ENCODE data around the gene GNAZ. TPM values are rescaled to one million over a fixed set of nuclear protein-coding genes. Genes with fewer than 3 reads are reported as not detected.

The GNAZ gene
- total RNA-seq, 1 donor: 10.0 TPM

DNA sequence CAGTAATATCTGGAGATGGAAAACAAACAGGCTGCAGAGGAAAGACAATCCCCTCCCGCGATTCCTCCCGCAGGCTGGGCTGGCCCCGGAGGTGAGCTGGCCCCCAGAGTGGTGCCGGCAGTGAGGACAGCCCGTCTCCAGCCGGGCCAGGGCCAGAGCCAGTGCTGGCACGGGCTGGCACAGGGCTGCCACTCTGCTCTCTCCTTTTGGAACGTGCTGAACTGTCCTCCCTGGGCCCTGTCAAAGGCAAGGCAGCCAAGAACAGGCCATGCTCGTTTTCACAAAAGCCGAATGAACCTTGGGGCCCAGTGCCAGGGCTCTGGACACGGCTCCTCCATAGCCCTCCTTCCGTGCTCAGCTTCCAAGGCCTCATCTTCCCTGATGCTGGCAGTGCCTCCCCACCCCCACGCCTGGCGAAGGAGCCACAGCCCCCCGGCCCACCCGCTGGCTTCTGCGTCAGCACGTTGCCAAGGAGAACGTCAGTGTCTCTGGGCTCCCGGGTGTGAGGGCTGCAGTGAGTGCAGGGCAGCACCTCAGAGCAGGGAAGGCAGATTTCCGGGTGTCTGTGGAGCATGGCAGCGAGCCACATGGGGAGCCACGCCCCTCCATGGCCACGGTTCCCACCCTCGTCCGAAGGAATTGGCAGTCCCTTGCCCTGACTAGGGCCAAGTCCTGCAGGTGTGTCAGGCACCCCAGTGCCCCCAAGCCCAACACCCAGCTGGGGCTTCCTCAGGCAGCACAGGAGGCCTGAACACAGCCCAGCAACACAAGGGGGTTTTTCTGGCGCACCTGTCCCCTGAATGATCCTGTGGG is 28.6 kb downstream of the GNAZ start:
- H3K27me3 ChIP-seq (ENCODE audit: insufficient read depth, low read length): no peaks in the 10 kb centered on the region
- H3K4me1 ChIP-seq (ENCODE audit: insufficient read depth, low read length): no peaks in the 10 kb centered on the region
- H3K4me3 ChIP-seq (ENCODE audit: low read length): no peak overlapping the region
- no peaks in the 10 kb centered on the region for H3K9me3 ChIP-seq (ENCODE audit: low read depth, low read length)

GRCh38 chr22:23099531-23099804 is 29.1 kb downstream of the GNAZ start:
- no peaks in the 10 kb centered on the region for H3K9me3 ChIP-seq (ENCODE audit: low read depth, low read length)
- H3K4me1 ChIP-seq (ENCODE audit: insufficient read depth, low read length): no peaks in the 10 kb centered on the region
- H3K27me3 ChIP-seq (ENCODE audit: insufficient read depth, low read length): no peaks in the 10 kb centered on the region
- H3K4me3 ChIP-seq (ENCODE audit: low read length): no peak overlapping the region

- Histone ChIP-seq H3K9me3 (ENCODE audit: low read depth, low read length) (no peaks in the 10 kb centered on the region), H3K27me3 (ENCODE audit: insufficient read depth, low read length) (no peaks in the 10 kb centered on the region), H3K4me1 (ENCODE audit: insufficient read depth, low read length) (no peaks in the 10 kb centered on the region), H3K4me3 (ENCODE audit: low read length) (no peak overlapping the region)
These were observed 29.9 kb downstream of the GNAZ start for GRCh38 chr22:23100124-23100801.

DNA sequence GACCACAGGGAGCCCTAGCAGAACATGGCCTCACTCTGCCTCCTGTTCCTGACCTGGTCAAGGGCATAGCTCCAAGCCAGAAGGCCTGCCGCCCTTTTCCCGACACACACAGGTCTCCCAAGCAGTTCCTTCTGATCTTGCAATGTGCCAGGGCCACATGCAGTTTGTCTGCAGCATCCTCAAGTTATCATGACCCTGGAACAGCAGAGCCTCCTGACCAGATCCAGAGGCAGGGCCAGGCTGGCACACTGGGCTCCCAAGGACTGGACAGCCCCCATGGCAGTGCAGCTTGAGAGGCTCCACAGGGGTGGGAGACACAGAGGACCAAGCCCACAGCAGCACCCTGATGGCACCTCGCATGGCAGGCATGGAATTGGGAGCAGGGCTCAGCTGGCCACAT is 31.2 kb downstream of the GNAZ start:
- H3K4me3 ChIP-seq (ENCODE audit: low read length): no peak overlapping the region
- H3K9me3 ChIP-seq (ENCODE audit: low read depth, low read length): no peaks in the 10 kb centered on the region
- no peaks in the 10 kb centered on the region for H3K27me3 ChIP-seq (ENCODE audit: insufficient read depth, low read length)
- no peaks in the 10 kb centered on the region for H3K4me1 ChIP-seq (ENCODE audit: insufficient read depth, low read length)

GRCh38 chr22:23102002-23102655 is 31.8 kb downstream of the GNAZ start:
- Histone ChIP-seq H3K4me1 (ENCODE audit: insufficient read depth, low read length) (no peaks in the 10 kb centered on the region), H3K27me3 (ENCODE audit: insufficient read depth, low read length) (no peaks in the 10 kb centered on the region), H3K4me3 (ENCODE audit: low read length) (no peak overlapping the region), H3K9me3 (ENCODE audit: low read depth, low read length) (no peaks in the 10 kb centered on the region)

- no peaks in the 10 kb centered on the region for H3K9me3 ChIP-seq (ENCODE audit: low read depth, low read length)
- H3K27me3 ChIP-seq (ENCODE audit: insufficient read depth, low read length): no peaks in the 10 kb centered on the region
- no peaks in the 10 kb centered on the region for H3K4me1 ChIP-seq (ENCODE audit: insufficient read depth, low read length)
- no peak overlapping the region for H3K4me3 ChIP-seq (ENCODE audit: low read length)
These were observed 32.5 kb downstream of the GNAZ start for GRCh38 chr22:23102776-23103175.

- Histone ChIP-seq H3K4me1 (ENCODE audit: insufficient read depth, low read length) (no peaks in the 10 kb centered on the region), H3K9me3 (ENCODE audit: low read depth, low read length) (no peaks in the 10 kb centered on the region), H3K4me3 (ENCODE audit: low read length) (no peak overlapping the region), H3K27me3 (ENCODE audit: insufficient read depth, low read length) (no peaks in the 10 kb centered on the region)
These were observed 33.1 kb downstream of the GNAZ start for GRCh38 chr22:23103199-23103954.

DNA sequence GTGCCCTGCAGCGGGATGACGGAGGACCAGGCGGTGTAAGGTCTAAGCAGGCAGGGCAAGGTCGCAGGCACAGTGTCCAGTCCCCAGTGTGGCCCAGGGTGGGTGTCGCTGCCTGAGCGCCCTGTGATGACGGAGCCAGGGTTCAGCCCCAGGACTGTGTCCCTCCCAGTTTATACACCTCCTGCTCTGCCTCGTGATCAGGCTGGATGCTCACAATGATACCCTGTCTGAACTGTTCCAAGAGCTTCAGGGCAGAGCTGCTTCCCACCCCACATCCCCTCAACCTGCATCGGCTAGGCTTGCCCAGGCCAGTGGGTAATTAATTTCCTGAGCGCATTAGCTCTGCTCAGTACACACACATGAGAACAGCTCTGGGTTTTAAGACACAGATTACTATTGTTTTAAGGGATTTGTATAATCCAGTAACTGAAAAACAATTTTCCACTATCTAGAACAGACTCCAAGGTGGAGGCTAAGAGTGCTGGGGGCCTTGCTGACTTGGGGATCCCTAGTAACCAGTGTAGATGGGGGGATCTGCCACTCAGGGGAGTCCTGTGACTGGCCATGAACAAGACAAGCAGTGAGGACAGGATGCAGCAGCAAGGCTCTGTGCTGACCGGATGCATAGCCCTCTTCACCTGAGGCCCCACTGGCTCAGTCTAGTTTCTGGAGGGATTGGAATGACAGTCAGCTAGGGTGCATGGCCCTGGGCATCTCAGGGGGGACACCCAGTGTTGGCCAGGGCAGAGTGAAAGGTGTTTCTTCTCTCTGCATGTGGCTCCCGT is 34.1 kb downstream of the GNAZ start:
- Histone ChIP-seq H3K4me3 (ENCODE audit: low read length) (no peak overlapping the region), H3K4me1 (ENCODE audit: insufficient read depth, low read length) (no peaks in the 10 kb centered on the region), H3K9me3 (ENCODE audit: low read depth, low read length) (no peaks in the 10 kb centered on the region), H3K27me3 (ENCODE audit: insufficient read depth, low read length) (no peaks in the 10 kb centered on the region)

DNA sequence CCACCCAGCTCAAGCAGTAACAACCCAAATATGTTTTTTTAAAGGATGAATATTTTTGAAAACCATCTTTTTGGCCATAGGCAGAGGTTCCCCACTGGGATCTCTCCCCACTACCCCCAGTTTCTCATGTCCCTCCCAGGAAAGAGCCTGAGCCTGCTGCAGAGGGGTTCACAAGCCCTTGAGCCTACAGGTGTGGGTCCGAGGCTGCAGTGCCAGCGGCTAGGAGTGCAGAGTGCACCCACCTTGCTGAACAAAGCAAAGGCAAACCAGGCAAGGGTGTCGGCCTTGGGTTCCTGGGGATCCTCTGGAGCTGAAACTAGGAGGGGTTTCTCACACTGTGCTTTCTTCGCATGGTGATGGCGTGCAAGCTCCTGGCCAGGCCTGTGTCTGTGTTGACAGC is 35.0 kb downstream of the GNAZ start:
- H3K4me3 ChIP-seq (ENCODE audit: low read length): no peak overlapping the region
- no peaks in the 10 kb centered on the region for H3K4me1 ChIP-seq (ENCODE audit: insufficient read depth, low read length)
- H3K27me3 ChIP-seq (ENCODE audit: insufficient read depth, low read length): no peaks in the 10 kb centered on the region
- H3K9me3 ChIP-seq (ENCODE audit: low read depth, low read length): no peaks in the 10 kb centered on the region

- H3K4me1 ChIP-seq (ENCODE audit: insufficient read depth, low read length): no peaks in the 10 kb centered on the region
- no peaks in the 10 kb centered on the region for H3K27me3 ChIP-seq (ENCODE audit: insufficient read depth, low read length)
- H3K4me3 ChIP-seq (ENCODE audit: low read length): no peak overlapping the region
- no peaks in the 10 kb centered on the region for H3K9me3 ChIP-seq (ENCODE audit: low read depth, low read length)
These were observed 35.6 kb downstream of the GNAZ start for GRCh38 chr22:23105919-23106318.

GRCh38 chr22:23106344-23106743 is 36.0 kb downstream of the GNAZ start:
- Histone ChIP-seq H3K9me3 (ENCODE audit: low read depth, low read length) (no peaks in the 10 kb centered on the region), H3K4me1 (ENCODE audit: insufficient read depth, low read length) (no peaks in the 10 kb centered on the region), H3K27me3 (ENCODE audit: insufficient read depth, low read length) (no peaks in the 10 kb centered on the region), H3K4me3 (ENCODE audit: low read length) (no peak overlapping the region)

DNA sequence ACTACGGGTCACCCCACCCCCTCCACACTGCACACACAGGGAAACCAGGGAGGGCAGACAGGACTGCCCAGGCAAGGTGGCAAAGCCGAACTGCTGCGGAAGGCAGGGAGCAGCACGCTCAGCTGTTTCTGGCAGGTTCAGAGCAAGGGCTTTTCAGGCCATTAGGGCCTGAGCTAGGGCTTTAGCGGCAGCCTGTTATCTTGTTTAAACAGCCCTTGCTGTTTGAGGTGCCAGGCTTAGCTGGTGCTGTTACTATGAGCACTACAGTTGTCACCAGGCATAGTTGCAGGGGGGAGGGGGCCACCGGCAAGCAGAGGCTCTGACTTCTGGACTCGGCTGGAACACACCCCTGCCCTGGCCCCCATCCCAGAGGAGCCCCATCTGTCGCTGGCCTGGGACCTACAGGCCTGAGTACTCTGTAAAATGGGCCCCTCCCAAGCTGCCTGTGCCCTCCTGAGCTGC is 36.6 kb downstream of the GNAZ start:
- H3K27me3 ChIP-seq (ENCODE audit: insufficient read depth, low read length): no peaks in the 10 kb centered on the region
- no peaks in the 10 kb centered on the region for H3K9me3 ChIP-seq (ENCODE audit: low read depth, low read length)
- no peak overlapping the region for H3K4me3 ChIP-seq (ENCODE audit: low read length)
- no peaks in the 10 kb centered on the region for H3K4me1 ChIP-seq (ENCODE audit: insufficient read depth, low read length)

DNA sequence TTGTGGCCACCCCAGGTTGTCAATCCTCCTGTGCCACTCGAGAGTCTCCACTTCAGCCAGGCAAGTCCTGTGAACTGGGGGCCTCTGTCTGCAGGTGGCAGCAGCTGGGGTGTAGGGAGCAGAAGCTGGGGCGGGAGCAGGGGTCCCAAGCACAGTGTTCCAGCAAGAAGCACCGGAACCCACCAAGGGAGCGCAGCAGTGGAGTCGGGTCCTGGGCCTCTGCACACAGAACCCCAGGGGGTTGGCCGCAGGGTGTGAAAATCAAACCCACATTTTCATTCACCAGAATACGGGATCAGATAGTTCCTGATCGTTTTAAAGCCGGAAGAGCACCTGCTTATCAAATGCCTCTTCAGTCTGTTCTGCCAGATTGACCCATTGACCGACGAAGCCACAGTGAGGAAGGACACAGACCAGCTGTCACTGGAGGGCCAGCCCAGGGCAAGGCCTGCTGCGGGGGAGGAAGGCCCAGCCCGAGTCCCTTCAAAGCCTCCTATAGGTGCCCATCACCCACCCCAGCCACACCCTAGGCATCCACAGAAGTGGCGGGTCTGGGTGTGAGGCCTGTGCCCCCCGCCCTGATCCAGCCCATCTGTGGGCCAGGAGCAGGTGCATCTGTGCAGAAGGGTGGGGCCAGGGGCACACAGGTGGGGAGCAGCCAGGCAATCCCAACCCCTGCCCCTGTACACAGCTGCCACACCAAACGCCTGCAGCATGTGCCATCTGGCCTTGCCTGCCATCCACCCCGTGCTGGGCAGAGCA is 37.3 kb downstream of the GNAZ start:
- H3K27me3 ChIP-seq (ENCODE audit: insufficient read depth, low read length): no peaks in the 10 kb centered on the region
- H3K4me1 ChIP-seq (ENCODE audit: insufficient read depth, low read length): no peaks in the 10 kb centered on the region
- H3K9me3 ChIP-seq (ENCODE audit: low read depth, low read length): no peaks in the 10 kb centered on the region
- H3K4me3 ChIP-seq (ENCODE audit: low read length): no peak overlapping the region
